ENCODE results near the gene CPNE5. TPM values are rescaled to one million over a fixed set of nuclear protein-coding genes. Genes with fewer than 3 reads are reported as not detected.

The CPNE5 gene
- total RNA-seq, 1 experiment from 2014 or later, result not detected

- H3K4me1 ChIP-seq, result no peaks in the 10 kb centered on the region
- Mint-ChIP-seq H3K27me3 (ENCODE audit: insufficient read depth, unreplicated experiment) (peaks cover 3% of the 10 kb centered on the region), H3K27ac (ENCODE audit: unreplicated experiment) (no peak overlapping the region), H3K4me1 (ENCODE audit: low read depth, unreplicated experiment) (no peaks in the 10 kb centered on the region), H3K9me3 (ENCODE audit: unreplicated experiment) (no peaks in the 10 kb centered on the region), H3K4me3 (ENCODE audit: unreplicated experiment) (no peak overlapping the region), H3K36me3 (ENCODE audit: insufficient read depth, unreplicated experiment) (no peaks in the 10 kb centered on the region)
- H3K4me3 ChIP-seq (ENCODE audit: low read depth, low read length), result no peak overlapping the region
- TF ChIP-seq CTCF (IDR thresholded peaks at IDR 0.05; ENCODE audit: insufficient read depth in 1 of 2, low read depth in 1 of 2, low read length in 1 of 2, severe bottlenecking in 1 of 2, unreplicated experiment in 1 of 2), result no peak
- intact Hi-C loops (cut with micrococcal nuclease; ENCODE audit: unreplicated experiment), result no loop called here
- no peaks in the 10 kb centered on the region for H3K36me3 ChIP-seq (ENCODE audit: control insufficient read depth, insufficient read depth, low read length)
- POLR2A ChIA-PET, result no interaction called here
- H3K27me3 ChIP-seq (replicated peaks; ENCODE audit: control insufficient read depth, insufficient read depth, low read length), result no peaks in the 10 kb centered on the region
- no peak for DNase-seq
- no peaks in the 10 kb centered on the region for H3K9me3 ChIP-seq
- BruUV-seq (replicated peaks), result no TSS peak
- CTCF ChIA-PET, result interaction anchor here (0.7 to 1.1 kb wide), 3 partner anchors 9 to 79 kb away, joined by 3 read pairs; no protein-coding TSS in a partner anchor
Observed at GRCh38 chr6:36772397-36772796, 66.8 kb downstream of the CPNE5 start.

DNA sequence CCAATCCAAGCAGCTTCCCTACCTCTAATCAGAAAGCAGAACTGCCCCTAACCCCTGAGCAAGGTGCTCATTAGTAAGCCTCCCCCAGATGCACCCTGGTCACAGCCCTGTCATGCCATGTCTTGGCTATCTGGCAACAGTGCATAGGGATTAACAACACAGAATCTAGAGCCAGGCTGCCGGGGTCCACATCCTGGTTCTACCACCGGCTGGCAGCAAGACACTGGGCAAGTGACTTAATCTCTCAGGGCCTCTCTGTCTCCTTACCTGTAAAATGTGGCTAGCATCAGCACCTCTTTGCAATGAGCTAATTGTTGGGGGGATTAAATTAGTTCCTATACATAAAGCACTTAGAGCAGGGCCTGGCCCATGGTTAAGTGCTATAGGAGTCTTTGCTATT is 68.1 kb downstream of the CPNE5 start:
- Histone ChIP-seq H3K27me3 (replicated peaks; ENCODE audit: control insufficient read depth, insufficient read depth, low read length) (no peaks in the 10 kb centered on the region), H3K9me3 (no peaks in the 10 kb centered on the region), H3K4me3 (ENCODE audit: low read depth, low read length) (no peak overlapping the region), H3K4me1 (no peaks in the 10 kb centered on the region), H3K36me3 (ENCODE audit: control insufficient read depth, insufficient read depth, low read length) (no peaks in the 10 kb centered on the region)
- intact Hi-C loops (cut with micrococcal nuclease; ENCODE audit: unreplicated experiment), result no loop called here
- H3K9me3 Mint-ChIP-seq (ENCODE audit: unreplicated experiment), result no peaks in the 10 kb centered on the region
- ChIA-PET CTCF (interaction anchor here (0.6 kb wide), 1 partner anchor 15 kb away, joined by 3 read pairs; no protein-coding TSS in a partner anchor), POLR2A (no interaction called here)
- no peak overlapping the region for H3K27ac Mint-ChIP-seq (ENCODE audit: unreplicated experiment)
- peaks cover 3% of the 10 kb centered on the region for H3K27me3 Mint-ChIP-seq (ENCODE audit: insufficient read depth, unreplicated experiment)
- no TSS peak for BruUV-seq (replicated peaks)
- no peaks in the 10 kb centered on the region for H3K36me3 Mint-ChIP-seq (ENCODE audit: insufficient read depth, unreplicated experiment)
- DNase-seq, result no peak
- no peak overlapping the region for H3K4me3 Mint-ChIP-seq (ENCODE audit: unreplicated experiment)
- H3K4me1 Mint-ChIP-seq (ENCODE audit: low read depth, unreplicated experiment), result no peaks in the 10 kb centered on the region
- no peak for TF ChIP-seq CTCF (IDR thresholded peaks at IDR 0.05; ENCODE audit: insufficient read depth in 1 of 2, low read depth in 1 of 2, low read length in 1 of 2, severe bottlenecking in 1 of 2, unreplicated experiment in 1 of 2)

DNA sequence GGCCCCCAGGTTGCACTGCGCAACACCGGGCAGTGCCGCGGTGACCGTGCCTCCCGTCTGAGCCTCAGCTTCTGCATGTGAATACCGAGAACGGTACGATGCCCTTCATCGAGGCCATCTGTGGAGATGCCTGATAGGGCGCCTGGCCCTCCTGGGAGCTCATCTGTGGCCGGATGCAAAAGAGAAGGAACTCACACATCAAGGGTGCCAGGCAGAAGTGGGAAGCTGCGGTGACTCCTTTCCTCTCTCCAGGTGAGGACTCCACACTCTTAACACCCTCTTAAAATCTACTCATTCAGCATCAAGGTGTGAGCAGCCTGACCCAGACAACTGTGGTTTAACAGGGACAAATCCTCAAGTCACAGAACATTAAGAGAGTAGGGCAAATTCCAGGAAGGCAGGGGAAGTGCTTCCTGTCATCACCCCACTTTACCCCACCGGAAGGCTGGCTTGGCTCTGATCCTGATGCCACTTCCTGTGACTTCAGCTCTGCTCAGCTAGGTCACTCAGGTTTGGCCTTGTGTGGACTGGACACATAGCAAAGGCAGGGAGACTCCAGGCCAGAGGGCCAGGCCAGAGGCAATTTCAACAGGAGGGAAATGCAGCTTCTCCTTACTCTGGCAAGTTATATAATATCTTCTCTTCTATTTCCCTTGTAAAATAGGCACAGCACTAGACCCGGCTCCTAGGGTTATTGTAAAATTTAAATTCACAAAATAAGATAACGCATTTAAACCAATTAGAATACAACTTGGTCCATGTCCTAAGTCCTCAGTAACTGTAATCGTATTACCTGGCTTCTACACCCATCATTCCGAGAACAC is 69.4 kb downstream of the CPNE5 start:
- H3K4me3 Mint-ChIP-seq (ENCODE audit: unreplicated experiment), result no peak overlapping the region
- BruUV-seq (replicated peaks), result no TSS peak
- no peaks in the 10 kb centered on the region for H3K9me3 Mint-ChIP-seq (ENCODE audit: unreplicated experiment)
- no peaks in the 10 kb centered on the region for H3K36me3 Mint-ChIP-seq (ENCODE audit: insufficient read depth, unreplicated experiment)
- ChIA-PET CTCF (no interaction called here), POLR2A (no interaction called here)
- Histone ChIP-seq H3K4me3 (ENCODE audit: low read depth, low read length) (no peak overlapping the region), H3K9me3 (no peaks in the 10 kb centered on the region), H3K4me1 (no peaks in the 10 kb centered on the region), H3K27me3 (replicated peaks; ENCODE audit: control insufficient read depth, insufficient read depth, low read length) (no peaks in the 10 kb centered on the region), H3K36me3 (ENCODE audit: control insufficient read depth, insufficient read depth, low read length) (no peaks in the 10 kb centered on the region)
- no peak for TF ChIP-seq CTCF (IDR thresholded peaks at IDR 0.05; ENCODE audit: insufficient read depth in 1 of 2, low read depth in 1 of 2, low read length in 1 of 2, severe bottlenecking in 1 of 2, unreplicated experiment in 1 of 2)
- no peaks in the 10 kb centered on the region for H3K27me3 Mint-ChIP-seq (ENCODE audit: insufficient read depth, unreplicated experiment)
- intact Hi-C loops (cut with micrococcal nuclease; ENCODE audit: unreplicated experiment), result no loop called here
- no peak for DNase-seq
- H3K4me1 Mint-ChIP-seq (ENCODE audit: low read depth, unreplicated experiment), result no peaks in the 10 kb centered on the region
- H3K27ac Mint-ChIP-seq (ENCODE audit: unreplicated experiment), result no peak overlapping the region
